ENCODE data around the gene GRIN1.

Gene GRIN1

DNA sequence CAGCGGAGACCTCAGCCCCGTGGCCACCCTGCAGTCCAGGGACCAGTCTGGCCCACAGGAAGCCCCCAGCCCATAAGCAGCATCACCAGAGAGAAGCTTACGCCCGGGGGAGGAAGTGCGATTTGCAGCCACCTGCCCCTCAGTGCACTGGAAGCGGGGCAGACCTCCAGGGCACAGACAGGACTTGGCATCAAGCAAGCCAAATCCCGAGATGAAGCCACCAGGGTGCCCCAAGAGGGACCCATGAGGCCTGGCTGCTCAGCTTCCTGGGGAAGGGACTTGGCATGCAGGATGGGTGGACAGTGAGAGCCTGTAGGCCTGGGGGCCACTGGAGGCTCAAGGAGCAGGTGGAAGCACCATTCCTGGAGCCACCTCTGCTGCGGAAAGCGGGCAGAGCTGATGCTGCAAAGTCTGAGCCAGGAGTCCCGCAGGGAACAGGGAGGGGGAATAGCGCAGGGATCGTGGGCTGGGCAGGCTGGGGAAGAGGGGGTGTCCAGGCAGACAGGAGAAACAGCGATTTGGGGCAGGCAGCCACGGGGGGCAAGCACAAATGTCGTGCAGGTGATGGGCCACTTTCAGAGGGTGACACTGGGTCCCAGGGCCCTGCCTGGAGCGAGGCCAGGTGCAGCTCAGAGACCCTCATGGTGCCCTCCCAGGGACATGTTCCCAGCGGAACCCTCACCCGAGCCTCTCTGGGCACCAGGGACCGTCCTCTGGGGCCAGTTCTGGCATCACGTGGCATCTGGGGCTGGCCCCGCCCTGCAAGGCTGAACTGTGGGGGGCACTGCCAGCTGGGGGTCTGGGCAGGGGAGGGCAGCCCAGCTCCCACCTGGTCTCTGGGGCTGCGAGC lies 27.7 kb downstream of the GRIN1 start:
- no peak for DNase-seq

DNA sequence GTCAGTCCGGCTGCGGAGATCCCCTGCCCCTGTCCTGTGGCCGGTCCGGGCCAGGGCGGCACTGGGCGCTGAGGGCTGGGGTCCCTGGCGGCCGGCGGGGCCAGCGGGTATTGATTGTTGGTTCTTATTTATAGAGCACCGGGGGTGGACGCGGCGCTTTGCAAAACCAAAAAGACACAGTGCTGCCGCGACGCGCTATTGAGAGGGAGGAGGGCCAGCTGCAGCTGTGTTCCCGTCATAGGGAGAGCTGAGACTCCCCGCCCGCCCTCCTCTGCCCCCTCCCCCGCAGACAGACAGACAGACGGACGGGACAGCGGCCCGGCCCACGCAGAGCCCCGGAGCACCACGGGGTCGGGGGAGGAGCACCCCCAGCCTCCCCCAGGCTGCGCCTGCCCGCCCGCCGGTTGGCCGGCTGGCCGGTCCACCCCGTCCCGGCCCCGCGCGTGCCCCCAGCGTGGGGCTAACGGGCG lies 28.4 kb downstream of the GRIN1 start:
- DNase-seq, result no peak

DNA sequence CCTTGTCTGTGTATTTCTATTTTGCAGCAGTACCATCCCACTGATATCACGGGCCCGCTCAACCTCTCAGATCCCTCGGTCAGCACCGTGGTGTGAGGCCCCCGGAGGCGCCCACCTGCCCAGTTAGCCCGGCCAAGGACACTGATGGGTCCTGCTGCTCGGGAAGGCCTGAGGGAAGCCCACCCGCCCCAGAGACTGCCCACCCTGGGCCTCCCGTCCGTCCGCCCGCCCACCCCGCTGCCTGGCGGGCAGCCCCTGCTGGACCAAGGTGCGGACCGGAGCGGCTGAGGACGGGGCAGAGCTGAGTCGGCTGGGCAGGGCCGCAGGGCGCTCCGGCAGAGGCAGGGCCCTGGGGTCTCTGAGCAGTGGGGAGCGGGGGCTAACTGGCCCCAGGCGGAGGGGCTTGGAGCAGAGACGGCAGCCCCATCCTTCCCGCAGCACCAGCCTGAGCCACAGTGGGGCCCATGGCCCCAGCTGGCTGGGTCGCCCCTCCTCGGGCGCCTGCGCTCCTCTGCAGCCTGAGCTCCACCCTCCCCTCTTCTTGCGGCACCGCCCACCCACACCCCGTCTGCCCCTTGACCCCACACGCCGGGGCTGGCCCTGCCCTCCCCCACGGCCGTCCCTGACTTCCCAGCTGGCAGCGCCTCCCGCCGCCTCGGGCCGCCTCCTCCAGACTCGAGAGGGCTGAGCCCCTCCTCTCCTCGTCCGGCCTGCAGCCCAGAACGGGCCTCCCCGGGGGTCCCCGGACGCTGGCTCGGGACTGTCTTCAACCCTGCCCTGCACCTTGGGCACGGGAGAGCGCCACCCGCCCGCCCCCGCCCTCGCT lies 29.0 kb downstream of the GRIN1 start:
- peak; percentile 19 for DNase-seq

DNA sequence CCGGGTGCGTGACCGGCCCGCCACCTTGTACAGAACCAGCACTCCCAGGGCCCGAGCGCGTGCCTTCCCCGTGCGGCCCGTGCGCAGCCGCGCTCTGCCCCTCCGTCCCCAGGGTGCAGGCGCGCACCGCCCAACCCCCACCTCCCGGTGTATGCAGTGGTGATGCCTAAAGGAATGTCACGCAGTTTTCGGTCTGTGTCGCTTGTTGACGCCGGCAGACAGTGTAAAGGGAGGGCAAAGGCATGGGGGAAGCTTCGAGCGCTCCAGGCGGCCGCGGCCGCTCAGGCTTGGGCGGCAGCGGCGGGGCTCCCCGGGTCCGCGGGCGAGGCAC lies 29.6 kb downstream of the GRIN1 start:
- no peak for DNase-seq

DNA sequence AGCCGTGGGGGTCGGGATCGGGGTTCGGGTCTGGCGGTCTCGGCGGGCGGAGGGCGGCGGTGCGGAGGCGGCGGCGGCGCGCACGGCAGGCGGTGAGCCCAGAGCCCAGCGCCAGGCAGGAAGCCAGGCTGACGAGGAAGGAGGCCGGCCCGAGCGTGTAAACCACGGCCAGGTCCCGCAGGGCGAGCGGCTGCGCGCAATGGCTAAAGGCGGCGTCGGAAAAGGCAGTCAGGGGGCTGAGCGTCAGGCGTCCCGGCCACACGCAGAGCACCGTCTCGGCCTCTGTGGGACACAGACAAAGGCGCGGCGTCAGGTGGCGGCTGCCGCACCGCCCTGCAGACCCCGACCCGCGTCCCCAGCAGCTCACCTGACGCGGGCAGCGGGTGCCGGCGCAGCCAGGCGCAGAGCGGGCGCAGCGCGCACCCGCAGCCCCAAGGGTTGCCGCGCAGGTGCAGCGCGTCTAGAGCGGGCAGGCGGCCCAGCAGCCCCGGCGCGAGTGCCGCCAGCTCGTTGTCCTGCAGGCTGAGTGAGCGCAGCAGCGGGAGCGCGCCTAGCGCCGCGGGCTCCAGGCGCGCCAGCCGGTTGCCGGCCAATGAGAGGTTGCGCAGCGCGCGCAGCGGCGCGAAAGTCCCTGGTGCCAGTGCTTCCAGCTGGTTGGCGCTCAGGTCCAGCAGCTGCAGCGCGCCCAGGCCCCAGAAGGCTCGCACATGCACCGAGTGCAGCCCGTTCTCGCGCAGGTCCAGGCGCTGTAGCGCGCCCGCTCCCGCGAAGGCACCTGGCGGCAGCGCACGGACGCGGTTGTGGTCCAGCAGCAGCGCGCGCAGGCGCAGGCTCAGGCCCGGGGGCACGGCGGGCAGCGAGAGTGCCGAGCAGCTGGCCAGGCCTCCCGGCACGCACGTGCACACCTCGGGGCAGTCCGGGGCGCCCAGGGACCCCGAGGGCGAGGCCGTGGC lies 30.2 kb downstream of the GRIN1 start:
- peak; percentile 86 for DNase-seq

DNA sequence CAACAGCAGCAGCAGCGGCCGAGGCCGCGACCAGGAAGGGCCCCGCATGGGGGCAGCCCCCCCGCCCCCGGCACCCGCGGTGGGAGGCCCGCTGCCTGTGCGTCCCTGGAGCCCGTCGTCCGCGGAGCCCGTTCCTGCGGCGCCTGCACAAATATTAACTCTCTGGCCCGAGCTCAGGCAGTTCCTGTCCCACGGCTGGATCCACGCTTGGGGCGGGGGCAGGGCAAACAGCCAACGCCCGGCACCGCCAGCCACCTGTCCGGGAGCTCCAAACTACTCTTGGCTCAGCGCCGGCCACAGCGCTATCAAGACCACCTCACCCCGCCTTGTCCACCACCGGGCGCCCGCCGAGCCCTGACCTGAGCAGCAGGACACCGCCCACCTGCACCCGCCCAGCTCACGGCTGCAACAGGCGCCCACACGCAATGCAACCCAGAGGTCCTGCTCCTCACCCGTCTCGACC lies 31.0 kb downstream of the GRIN1 start, which contains the start of gene LRRC26:
LRRC26 (minus strand) TSS at position 156 of the 463 bp plus-strand sequence; CDS start at position 48, 108 bp downstream.
- DNase-seq, result no peak

DNA sequence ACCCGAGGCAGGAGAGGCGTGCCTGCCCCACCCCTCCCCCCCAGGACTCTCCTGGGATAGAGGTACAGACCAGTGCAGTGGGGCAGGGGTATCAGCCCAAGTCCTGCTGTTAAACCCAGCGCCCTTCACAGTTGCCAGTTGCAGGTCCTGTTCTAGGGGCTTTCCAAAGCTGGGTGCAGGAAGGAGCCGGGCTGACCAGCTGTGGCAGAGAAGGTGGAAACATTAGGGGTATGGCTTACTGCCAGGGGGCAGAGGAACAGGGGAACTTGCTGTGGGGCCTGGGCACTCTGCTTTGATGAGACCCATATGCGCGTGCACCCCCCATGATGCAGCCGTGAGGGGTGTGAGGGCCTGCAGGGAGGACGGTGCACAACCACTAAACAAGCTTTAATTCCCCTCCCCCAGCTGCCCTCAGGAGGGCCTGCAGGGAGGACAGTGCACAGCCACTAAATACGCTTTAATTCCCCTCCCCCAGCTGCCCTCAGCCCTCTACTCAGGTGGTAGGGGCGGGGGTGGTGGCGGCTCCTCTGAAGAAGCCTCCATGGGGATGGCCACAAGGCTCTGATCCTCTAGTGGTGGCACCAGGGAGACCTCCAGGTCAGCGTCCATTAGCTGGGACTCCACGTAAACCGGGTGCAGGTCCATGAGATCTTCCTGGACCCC lies 31.7 kb downstream of the GRIN1 start:
- DNase-seq, result no peak

DNA sequence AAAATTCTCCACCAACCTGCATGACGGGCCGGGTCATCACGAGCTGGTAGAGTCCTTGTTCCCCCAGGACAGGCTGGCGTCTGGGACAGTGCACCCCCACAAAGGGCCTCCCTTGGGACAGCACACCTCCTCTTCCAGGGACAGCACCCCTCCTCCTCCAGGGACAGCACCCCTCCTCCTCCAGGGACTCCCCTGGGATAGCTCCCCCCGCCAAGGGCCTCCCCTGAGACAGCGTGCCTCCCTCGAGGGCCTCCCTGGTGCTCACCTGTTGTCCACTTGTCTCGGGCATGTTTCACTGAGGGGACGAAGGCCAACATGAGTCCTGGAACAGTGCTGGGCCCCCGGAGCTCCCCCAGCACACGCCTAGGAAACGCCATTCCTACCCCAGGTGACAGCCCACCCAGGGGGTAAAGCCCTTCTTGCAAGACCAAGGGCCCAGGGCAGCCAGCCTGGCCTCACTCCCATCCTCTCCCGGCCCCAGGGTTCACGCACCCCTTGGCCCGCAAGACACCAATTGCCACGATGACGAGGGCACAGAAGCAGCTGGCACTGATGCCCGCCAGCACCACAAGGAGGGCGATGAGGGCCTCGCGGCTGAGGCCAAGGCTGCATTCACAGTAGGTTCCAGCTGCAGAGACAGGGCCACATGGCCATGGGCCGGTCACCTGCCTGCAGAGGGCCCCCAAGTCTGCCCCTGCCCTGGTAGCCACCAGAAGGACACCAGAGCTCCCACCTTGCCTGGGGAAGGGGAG lies 32.4 kb downstream of the GRIN1 start:
- DNase-seq, result no peak

DNA sequence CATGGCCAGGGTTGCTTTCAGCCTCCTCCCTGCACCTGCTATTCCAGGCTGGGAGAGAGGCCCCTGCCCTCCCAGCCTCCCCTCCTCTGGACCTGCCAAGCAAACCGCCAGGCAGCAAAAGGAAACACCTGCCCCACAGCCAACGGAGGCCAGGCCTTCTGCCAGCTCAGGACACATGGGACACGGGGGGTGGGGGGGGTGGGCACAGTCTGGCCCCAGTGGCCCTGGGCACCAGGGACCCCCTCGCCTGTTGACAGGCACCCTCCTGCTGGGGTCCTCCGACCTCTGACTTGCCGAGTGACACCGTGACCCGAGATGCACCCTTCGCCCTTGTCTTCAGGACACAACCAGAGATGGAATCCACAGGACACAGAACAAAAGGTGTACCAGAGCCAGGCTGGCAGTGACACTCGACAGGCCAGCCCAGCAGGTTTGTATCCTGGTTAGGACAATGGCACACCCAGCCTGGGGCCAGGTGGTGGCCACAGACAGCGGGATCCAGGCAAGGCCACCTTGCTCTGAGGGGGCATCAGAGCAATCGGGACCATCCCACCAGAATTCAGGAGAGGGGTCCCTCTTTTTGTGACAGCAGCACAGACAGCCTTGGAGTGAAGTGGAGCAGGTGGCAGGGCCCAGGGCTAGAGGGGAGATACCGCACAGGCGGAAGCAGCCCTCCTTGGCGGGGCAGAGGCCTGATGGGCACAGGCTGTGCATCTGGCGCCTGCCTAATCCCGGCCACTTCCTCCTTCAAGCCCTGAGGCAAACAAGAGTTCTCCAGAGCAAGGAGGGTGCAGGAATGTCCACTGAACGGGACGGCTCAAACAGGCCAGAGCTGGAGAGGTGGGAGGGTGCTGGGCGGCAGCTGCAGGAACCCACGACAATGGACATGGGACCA lies 34.2 kb downstream of the GRIN1 start:
- DNase-seq, result no peak

DNA sequence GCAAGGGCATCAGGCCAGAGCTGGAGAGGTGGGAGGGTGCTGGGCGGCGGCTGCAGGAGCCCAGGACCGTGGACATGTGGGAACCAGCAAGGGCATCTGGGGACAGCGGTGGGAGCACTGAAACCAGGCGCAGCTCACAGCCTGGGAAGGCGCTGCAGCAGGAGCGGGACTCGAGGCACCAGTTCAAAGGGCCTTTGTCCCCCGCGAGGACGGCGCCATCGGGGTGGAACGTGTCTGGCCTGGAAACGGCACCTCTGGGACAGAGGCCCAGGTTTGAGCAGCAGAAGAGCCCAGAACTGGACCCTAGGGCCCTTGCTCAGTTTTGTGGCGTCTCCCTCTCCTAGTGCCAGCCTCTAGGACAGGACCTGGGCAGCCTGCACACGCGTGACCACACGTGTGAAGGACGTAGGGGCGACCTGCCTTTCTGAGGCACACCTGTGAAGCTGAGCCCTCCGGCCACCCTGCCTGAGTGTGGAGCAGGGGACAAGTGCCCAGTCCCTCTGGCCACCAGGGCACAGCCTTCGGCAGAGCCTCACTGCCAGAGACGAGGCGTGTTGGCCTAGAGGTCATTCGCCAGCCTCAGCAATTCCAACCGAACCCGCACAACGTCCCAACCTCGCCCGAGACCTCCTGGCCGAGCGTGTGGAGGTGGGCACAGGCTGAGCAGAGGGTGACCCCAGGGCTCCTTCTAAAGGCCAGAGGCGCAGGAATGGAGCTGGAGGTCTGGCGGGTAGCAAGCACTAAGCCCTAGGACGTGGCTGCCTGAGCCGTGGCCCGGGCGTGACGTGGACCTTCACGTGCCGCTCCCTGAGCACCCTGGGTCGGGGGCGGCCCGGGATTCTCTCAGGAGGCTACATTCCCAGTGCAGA lies 35.1 kb downstream of the GRIN1 start:
- no peak for DNase-seq

DNA sequence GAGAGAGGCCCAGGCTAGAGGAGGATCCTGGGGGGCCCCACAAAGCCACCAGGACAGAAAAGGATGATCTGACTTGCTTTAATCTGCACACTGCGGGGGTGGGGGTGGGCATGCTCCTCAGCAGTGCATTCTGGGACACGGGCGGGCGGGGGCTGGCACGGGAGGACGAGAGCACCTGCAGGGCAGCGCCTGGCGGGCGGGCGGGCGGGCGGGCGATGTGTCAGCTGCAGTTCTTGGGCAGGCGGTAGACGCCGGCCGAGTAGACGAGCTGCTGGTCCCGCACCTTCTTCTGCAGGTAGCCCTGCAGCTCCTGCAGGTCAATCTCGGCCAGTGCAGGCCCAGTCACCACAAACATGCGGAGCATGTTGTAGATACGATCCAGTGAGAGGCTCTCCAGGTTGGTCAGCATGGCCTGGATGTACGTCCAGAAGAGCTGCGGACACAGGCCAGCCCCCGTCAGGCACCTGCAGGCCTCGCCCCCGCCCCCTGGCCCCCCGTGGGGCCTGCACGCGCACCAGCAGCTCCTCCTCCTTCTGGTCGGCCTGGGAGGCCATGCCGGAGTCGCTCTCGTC lies 35.9 kb downstream of the GRIN1 start:
- DNase-seq, result no peak

DNA sequence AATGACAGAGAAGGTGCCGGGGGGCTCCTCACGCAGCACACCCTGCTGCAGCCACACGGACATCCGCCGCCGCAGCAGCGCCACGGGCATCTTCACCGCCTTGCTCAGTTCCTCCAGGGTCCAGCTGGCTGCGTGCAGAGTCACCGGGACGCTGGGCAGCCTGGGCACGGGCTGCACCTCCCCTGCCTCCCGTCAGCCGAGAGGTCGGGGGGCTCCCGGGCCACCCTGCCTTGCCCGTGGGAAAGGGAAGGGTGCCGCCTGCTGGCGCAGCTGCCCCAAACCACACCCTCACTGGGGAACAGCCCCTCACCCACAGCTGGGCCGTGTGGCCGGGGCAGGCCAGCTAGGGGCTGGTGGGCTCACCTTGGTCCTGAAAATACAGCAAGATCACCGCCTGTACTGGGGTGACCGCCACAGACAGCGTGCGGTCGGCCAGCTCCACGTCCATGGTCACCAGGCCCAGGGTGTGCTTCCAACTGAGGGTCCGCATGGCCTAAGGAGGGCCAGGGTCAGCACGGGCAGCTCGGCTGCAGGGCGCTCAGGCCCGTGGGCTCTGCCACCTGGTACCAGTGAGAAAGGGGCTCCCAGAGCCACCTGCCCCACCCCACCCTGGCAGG lies 36.5 kb downstream of the GRIN1 start:
- no peak for DNase-seq

DNA sequence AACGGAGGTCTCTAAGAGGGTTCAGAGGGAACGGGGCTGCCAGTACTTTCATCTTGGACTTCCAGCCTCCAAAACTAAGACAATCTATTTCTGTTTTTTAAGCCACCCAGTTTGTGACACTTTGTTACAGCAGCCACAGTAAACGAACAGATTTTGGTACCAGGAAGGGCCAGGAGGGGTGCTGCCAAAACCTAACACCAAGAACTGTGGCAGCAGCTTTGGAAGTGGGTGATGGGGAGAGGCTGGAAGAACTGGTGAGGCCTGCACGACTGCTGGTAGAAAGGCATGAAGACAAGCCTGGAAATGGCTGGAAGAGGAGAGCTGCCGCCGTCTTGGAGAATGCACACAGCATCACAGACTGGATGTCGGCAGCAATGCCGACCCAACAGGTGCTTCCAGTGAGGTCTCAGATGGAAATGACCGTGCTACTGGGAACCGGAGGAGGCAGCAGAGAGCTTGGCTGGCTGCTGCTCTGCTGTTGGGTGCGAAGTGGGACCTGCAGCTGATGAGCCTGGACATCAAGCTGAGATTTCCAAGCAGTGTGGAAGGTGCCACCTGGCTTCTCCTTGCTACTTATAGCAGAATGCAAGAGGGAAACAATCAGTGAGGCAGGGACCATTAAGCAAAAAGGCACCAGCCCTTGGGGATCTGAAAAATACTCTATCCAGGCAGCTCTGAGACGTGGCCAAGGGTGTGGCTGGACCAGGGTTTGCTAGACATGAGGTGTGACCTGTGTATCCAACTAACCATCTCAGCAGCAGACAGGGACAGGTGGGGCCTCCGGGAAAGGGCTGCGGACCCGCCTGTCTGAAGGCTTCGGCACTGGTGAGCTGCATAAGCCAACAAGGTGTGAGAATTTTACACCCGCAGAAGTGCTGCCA lies 37.6 kb downstream of the GRIN1 start:
- DNase-seq, result no peak

DNA sequence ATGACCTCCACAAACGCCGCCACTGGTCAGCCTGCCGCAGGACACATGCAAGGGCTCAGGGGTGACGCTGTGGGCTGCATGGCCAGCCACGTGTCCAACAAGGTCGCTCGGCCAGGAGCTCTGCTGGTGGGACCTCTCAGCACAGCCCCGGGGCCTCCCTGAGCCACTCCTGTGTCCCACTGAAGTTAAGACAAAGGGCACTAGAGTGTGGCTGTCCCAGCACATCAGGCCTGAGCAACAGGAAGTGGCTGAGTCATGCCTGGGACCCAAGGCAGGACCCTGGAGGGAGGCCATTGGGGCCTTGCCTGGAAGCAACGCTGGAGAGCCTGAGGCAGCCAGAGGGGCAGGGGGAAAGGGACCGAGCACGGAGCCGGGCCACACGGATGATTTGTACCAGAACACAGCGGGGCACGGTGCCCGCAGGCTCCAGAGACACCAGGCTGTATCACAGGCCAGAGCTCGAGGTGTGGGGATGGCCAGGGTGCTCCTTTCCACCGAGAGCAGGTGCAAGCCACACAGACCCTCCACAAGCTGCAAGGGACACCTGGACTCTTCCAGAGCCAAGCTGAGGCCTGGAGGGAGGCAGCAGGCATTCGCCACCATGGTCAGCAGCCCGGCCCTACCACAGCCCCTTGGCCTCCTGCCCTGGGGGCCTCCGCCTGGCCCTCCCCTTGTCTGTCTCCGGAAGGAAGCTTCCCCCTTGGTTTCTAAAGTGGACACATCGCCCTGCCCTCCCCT lies 39.4 kb downstream of the GRIN1 start:
- no peak for DNase-seq

DNA sequence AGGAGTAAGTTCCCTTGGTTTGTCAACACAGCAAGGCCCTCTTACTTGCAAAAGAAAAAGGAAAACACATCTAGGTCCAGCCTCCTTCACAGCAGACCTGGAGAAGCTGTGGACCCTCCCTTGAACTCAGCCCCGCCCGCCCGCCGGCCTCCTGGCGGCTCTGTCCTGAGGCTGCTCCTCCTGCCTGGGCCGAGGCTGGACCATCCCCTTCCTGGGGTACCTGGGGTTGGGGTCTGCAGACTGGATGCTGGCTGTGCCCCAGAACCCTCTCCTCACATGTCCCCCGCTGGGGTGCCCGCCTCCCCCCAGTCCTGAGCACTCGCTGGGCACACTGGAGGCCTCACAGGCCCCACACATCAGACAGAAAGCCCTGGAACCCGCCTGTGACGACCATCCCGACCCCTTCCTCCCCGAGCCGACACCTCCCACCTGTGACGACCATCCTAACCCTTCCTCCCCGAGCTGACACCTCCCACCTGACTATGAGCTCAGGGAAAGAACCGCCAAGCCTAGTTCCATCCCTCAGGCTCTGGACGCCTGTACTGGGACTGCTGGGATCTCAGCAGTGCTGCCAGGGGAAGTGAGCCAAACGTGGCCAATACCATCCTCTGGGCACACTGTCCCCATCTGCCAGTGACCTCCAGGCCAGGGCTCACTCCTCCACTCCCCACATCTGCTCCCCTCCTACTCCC lies 40.1 kb downstream of the GRIN1 start:
- no peak for DNase-seq

DNA sequence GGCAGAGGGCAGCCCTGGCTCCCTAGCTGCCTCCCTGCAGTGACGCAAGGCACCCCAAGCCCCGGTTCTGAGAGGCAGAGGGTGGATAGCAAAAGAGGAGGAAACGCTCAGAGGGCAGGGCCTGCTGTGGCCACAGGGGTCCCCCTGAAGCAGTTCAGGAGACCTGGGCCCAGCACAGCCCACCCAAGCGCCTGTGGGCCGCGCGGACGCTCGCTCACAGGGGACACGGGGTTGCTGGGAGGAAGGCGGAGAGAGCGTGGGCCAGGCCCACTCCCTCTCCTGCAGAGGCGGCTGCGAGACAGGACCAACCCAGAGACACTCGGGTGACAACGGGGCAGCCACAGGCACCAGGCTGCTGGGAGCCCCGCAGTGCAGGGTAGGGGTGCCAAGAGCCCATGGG lies 40.8 kb downstream of the GRIN1 start:
- no peak for DNase-seq
